ENCODE results near the gene TSPAN13. TPM values are rescaled to one million over a fixed set of nuclear protein-coding genes. Genes with fewer than 3 reads are reported as not detected.

Gene TSPAN13
- total RNA-seq, 1 experiment from 2014 or later, result 32.7 TPM

DNA sequence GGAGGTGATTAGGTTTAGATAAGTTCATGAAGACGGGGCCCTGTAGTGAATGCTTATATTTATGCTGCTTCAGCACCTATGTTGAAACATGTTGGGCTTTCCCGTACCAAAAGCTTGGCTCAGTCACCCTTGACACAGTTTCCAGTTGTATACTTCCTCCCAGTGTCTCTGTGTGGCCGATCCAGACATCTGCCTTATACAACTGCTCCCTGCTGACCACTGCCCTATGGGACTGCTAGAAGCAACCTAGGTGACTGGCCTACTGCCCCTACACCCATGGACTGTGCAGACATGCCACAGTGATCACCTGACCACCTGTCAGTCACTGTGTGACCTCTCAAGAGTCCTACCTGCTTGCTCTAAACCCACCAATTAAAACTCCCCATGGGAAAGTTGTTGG is 22.6 kb upstream of the TSPAN13 start:
- ChIA-PET POLR2A (no interaction called here), CTCF (no interaction called here)
- Mint-ChIP-seq H3K9me3 (no peaks in the 10 kb centered on the region), H3K4me3 (no peak overlapping the region), H3K36me3 (no peaks in the 10 kb centered on the region), H3K4me1 (no peaks in the 10 kb centered on the region), H3K27ac (no peak overlapping the region), H3K27me3 (ENCODE audit: low read depth) (no peaks in the 10 kb centered on the region)
- DNase-seq (ENCODE audit: low spot score) (no peak), ATAC-seq (no peak)
- TF ChIP-seq RELA (CRISPR knock-in tag; IDR thresholded peaks at IDR 0.05; ENCODE audit: borderline replicate concordance) (no peak), CREM (CRISPR knock-in tag; IDR thresholded peaks at IDR 0.05) (no peak), SMAD4 (CRISPR knock-in tag; IDR thresholded peaks at IDR 0.05) (no peak), KAT7 (CRISPR knock-in tag; IDR thresholded peaks at IDR 0.05; ENCODE audit: borderline replicate concordance) (no peak), NFE2L1 (CRISPR knock-in tag; IDR thresholded peaks at IDR 0.05) (no peak), ZNF671 (CRISPR knock-in tag; IDR thresholded peaks at IDR 0.05) (no peak), MYBL2 (CRISPR knock-in tag; IDR thresholded peaks at IDR 0.05) (no peak), ETV6 (CRISPR knock-in tag; IDR thresholded peaks at IDR 0.05) (no peak), CREB1 (CRISPR knock-in tag; IDR thresholded peaks at IDR 0.05) (no peak), ZNF232 (CRISPR knock-in tag; IDR thresholded peaks at IDR 0.05) (no peak), TCF7 (CRISPR knock-in tag; IDR thresholded peaks at IDR 0.05; ENCODE audit: low read depth) (no peak), ZBTB21 (CRISPR knock-in tag; IDR thresholded peaks at IDR 0.05; ENCODE audit: borderline replicate concordance) (no peak), GRHL2 (CRISPR knock-in tag; IDR thresholded peaks at IDR 0.05; ENCODE audit: insufficient replicate concordance, severe bottlenecking) (no peak), OVOL2 (CRISPR knock-in tag; IDR thresholded peaks at IDR 0.05; ENCODE audit: borderline replicate concordance) (no peak)
- TF ChIP-seq, protein P1, sequence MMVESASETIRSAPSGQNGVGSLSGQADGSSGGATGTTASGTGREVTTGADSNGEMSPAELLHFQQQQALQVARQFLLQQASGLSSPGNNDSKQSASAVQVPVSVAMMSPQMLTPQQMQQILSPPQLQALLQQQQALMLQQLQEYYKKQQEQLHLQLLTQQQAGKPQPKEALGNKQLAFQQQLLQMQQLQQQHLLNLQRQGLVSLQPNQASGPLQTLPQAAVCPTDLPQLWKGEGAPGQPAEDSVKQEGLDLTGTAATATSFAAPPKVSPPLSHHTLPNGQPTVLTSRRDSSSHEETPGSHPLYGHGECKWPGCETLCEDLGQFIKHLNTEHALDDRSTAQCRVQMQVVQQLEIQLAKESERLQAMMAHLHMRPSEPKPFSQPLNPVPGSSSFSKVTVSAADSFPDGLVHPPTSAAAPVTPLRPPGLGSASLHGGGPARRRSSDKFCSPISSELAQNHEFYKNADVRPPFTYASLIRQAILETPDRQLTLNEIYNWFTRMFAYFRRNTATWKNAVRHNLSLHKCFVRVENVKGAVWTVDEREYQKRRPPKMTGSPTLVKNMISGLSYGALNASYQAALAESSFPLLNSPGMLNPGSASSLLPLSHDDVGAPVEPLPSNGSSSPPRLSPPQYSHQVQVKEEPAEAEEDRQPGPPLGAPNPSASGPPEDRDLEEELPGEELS (CRISPR knock-in tag; IDR thresholded peaks at IDR 0.05), result no peak
- TF ChIP-seq, protein P2, sequence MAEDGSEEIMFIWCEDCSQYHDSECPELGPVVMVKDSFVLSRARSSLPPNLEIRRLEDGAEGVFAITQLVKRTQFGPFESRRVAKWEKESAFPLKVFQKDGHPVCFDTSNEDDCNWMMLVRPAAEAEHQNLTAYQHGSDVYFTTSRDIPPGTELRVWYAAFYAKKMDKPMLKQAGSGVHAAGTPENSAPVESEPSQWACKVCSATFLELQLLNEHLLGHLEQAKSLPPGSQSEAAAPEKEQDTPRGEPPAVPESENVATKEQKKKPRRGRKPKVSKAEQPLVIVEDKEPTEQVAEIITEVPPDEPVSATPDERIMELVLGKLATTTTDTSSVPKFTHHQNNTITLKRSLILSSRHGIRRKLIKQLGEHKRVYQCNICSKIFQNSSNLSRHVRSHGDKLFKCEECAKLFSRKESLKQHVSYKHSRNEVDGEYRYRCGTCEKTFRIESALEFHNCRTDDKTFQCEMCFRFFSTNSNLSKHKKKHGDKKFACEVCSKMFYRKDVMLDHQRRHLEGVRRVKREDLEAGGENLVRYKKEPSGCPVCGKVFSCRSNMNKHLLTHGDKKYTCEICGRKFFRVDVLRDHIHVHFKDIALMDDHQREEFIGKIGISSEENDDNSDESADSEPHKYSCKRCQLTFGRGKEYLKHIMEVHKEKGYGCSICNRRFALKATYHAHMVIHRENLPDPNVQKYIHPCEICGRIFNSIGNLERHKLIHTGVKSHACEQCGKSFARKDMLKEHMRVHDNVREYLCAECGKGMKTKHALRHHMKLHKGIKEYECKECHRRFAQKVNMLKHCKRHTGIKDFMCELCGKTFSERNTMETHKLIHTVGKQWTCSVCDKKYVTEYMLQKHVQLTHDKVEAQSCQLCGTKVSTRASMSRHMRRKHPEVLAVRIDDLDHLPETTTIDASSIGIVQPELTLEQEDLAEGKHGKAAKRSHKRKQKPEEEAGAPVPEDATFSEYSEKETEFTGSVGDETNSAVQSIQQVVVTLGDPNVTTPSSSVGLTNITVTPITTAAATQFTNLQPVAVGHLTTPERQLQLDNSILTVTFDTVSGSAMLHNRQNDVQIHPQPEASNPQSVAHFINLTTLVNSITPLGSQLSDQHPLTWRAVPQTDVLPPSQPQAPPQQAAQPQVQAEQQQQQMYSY (CRISPR knock-in tag; IDR thresholded peaks at IDR 0.05), result no peak

DNA sequence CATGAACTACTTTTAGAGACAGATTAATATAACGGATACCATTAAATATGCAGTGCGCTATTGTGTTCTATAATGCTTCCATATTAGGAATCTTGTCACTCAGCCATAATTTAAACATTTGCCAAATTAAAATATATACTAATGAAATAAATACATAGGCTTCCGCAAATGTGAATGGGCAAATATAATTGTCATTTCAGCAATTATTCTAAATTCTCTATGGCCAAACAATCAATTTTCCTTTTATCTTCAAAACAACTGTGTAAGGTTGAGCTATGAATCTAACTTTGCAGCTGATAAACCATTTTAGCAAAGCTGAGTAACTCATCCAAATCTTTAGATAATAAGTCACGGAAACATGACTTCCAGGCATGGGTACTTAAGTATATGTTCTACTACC is 20.7 kb upstream of the TSPAN13 start:
- ChIA-PET POLR2A (no interaction called here), CTCF (no interaction called here)
- peaks cover 10% of the 10 kb centered on the region for H3K4me1 Mint-ChIP-seq
- ATAC-seq (no peak), DNase-seq (ENCODE audit: low spot score) (no peak)
- H3K9me3 Mint-ChIP-seq, result no peaks in the 10 kb centered on the region
- no peak overlapping the region for H3K27ac Mint-ChIP-seq
- no peaks in the 10 kb centered on the region for H3K36me3 Mint-ChIP-seq
- no peak for TF ChIP-seq IRF2 (CRISPR knock-in tag; IDR thresholded peaks at IDR 0.05; ENCODE audit: borderline replicate concordance, low read depth)
- no peak for TF ChIP-seq TCF7 (CRISPR knock-in tag; IDR thresholded peaks at IDR 0.05; ENCODE audit: low read depth)
- TF ChIP-seq, protein P3, sequence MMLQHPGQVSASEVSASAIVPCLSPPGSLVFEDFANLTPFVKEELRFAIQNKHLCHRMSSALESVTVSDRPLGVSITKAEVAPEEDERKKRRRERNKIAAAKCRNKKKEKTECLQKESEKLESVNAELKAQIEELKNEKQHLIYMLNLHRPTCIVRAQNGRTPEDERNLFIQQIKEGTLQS (CRISPR knock-in tag; conservative IDR thresholded peaks at IDR 0.05), result no peak
- no peak for TF ChIP-seq ETV6 (CRISPR knock-in tag; IDR thresholded peaks at IDR 0.05)
- no peak for TF ChIP-seq SMAD4 (CRISPR knock-in tag; IDR thresholded peaks at IDR 0.05)
- no peak for TF ChIP-seq OVOL2 (CRISPR knock-in tag; IDR thresholded peaks at IDR 0.05; ENCODE audit: borderline replicate concordance)
- TF ChIP-seq FOXP1 (CRISPR knock-in tag; IDR thresholded peaks at IDR 0.05; ENCODE audit: borderline replicate concordance), result no peak
- TF ChIP-seq, protein P4, sequence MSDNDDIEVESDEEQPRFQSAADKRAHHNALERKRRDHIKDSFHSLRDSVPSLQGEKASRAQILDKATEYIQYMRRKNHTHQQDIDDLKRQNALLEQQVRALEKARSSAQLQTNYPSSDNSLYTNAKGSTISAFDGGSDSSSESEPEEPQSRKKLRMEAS (CRISPR knock-in tag; IDR thresholded peaks at IDR 0.05), result no peak
- no peak for TF ChIP-seq ZNF232 (CRISPR knock-in tag; IDR thresholded peaks at IDR 0.05)
- TF ChIP-seq, protein P5, sequence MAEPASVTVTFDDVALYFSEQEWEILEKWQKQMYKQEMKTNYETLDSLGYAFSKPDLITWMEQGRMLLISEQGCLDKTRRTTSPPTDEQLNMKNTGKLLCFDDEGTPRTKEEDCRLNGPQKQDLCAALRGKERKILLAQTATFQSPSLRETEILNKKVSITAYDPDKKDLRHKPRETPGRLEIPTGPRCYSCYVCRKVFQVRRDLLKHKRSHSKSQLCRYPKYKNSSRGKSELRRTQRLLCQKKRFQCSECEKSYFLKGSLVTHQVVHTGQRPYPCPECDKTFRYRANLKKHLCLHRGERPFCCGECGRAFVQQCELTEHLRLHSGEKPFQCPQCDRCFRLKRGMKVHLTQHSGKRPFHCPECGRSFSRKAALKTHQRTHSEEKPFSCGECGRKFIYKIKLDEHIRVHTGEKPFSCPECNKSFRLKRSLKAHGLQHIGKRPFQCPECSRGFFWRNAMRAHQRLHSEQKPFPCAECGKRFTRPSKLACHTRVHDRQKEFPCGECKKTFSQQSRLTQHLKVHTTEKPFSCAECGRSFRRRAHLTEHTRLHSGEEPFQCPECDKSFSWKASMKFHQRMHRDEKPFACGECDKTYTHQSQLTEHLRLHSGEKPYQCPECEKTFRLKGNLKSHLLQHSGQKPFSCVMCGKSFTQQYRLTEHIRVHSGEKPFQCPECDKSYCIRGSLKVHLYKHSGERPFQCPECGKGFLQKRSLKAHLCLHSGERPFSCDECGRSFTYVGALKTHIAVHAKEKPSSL (CRISPR knock-in tag; conservative IDR thresholded peaks at IDR 0.05), result no peak
- no peaks in the 10 kb centered on the region for H3K27me3 Mint-ChIP-seq (ENCODE audit: low read depth)
- H3K4me3 Mint-ChIP-seq, result no peak overlapping the region

Data from WTC11 (cell line).